ENCODE data around the gene RAD9B. TPM values are rescaled to one million over a fixed set of nuclear protein-coding genes. Genes with fewer than 3 reads are reported as not detected.
"Not testable (repeated sequence)": the region's sequence is repeated elsewhere in the genome, so short reads cannot be mapped to it uniquely, and the experiment has no call there.

The RAD9B gene
- total RNA-seq, 1 donor from 2014 or later, result 0.64 TPM

- no peak for DNase-seq (ENCODE audit: extremely low spot score, unreplicated experiment)
- Mint-ChIP-seq H3K9me3 (ENCODE audit: unreplicated experiment) (no peaks in the 10 kb centered on the region), H3K4me3 (ENCODE audit: unreplicated experiment) (no peak overlapping the region), H3K4me1 (ENCODE audit: unreplicated experiment) (no peaks in the 10 kb centered on the region), H3K27me3 (ENCODE audit: unreplicated experiment) (peaks cover 10% of the 10 kb centered on the region), H3K36me3 (ENCODE audit: unreplicated experiment) (no peaks in the 10 kb centered on the region), H3K27ac (ENCODE audit: unreplicated experiment) (no peak overlapping the region)
- TF ChIP-seq, protein P1, sequence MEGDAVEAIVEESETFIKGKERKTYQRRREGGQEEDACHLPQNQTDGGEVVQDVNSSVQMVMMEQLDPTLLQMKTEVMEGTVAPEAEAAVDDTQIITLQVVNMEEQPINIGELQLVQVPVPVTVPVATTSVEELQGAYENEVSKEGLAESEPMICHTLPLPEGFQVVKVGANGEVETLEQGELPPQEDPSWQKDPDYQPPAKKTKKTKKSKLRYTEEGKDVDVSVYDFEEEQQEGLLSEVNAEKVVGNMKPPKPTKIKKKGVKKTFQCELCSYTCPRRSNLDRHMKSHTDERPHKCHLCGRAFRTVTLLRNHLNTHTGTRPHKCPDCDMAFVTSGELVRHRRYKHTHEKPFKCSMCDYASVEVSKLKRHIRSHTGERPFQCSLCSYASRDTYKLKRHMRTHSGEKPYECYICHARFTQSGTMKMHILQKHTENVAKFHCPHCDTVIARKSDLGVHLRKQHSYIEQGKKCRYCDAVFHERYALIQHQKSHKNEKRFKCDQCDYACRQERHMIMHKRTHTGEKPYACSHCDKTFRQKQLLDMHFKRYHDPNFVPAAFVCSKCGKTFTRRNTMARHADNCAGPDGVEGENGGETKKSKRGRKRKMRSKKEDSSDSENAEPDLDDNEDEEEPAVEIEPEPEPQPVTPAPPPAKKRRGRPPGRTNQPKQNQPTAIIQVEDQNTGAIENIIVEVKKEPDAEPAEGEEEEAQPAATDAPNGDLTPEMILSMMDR (IDR thresholded peaks at IDR 0.05), result no peak
Measured at GRCh38 chr12:110514363-110514762, 12.2 kb downstream of the RAD9B start.

GRCh38 chr12:110516995-110517394 is 14.9 kb downstream of the RAD9B start:
- no peak overlapping the region for H3K27ac Mint-ChIP-seq (ENCODE audit: unreplicated experiment)
- TF ChIP-seq, protein P1 (IDR thresholded peaks at IDR 0.05), result no peak
- no peaks in the 10 kb centered on the region for H3K9me3 Mint-ChIP-seq (ENCODE audit: unreplicated experiment)
- no peaks in the 10 kb centered on the region for H3K4me1 Mint-ChIP-seq (ENCODE audit: unreplicated experiment)
- no peak for DNase-seq (ENCODE audit: extremely low spot score, unreplicated experiment)
- peaks cover 6% of the 10 kb centered on the region for H3K27me3 Mint-ChIP-seq (ENCODE audit: unreplicated experiment)
- no peaks in the 10 kb centered on the region for H3K36me3 Mint-ChIP-seq (ENCODE audit: unreplicated experiment)
- H3K4me3 Mint-ChIP-seq (ENCODE audit: unreplicated experiment), result no peak overlapping the region

DNA sequence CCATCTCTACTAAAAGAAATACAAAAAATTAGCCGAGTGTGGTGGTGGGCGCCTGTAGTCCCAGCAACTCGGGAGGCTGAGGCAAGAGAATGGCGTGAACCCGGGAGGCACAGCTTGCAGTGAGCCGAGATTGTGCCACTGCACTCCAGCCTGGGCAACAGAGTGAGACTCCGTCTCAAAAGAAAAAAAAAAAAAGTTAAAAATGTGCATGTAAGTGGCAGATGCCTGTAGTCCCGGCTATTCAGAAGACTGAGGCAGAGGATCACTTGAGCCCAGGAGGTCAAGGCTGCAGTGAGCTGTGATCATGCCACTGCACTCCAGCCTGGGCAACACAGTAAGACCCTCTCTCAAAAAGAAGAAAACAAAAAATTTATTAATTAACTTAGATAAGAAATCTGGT is 15.9 kb downstream of the RAD9B start:
- H3K27ac Mint-ChIP-seq (ENCODE audit: unreplicated experiment); H3K9me3 Mint-ChIP-seq (ENCODE audit: unreplicated experiment); DNase-seq (ENCODE audit: extremely low spot score, unreplicated experiment); H3K36me3 Mint-ChIP-seq (ENCODE audit: unreplicated experiment); H3K27me3 Mint-ChIP-seq (ENCODE audit: unreplicated experiment); H3K4me3 Mint-ChIP-seq (ENCODE audit: unreplicated experiment); H3K4me1 Mint-ChIP-seq (ENCODE audit: unreplicated experiment): not testable (repeated sequence)

DNA sequence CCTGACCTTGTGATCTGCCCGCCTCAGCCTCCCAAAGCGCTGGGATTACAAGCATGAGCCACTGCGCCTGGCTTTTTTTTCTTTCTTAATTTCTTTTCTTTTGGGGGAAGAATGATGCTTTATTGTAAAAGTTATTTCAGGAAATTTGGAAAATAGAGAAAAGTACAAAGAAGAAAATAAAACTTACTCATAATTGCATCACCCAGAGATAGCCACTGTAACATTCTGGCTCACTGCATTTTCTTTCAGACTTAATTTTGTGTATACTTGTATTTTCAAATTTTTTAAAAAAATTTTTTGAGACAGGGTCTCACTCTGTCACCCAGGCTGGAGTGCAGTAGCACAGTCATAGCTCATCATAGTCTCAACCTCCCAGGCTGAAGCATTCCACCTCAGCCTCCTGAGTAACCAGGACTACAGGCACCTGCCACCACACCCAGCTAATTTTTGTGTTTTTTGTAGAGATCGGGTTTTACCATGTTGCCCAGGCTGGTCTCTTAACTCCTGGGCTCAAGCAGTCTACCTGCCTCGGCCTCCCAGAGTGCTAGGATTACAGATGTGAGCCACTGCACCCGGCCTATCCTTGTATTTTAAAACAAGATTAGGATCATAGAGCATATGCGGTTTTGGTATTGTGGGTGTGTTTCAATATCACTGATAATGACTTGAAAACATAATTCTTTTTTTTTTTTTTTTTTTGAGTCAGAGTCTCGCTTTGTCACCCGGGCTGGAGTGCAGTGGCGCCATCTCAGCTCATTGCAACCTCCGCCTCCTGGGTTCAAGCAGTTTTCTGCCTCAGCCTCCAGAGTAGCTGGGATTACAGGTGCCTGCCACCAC is 19.0 kb downstream of the RAD9B start:
- H3K9me3 Mint-ChIP-seq (ENCODE audit: unreplicated experiment); DNase-seq (ENCODE audit: extremely low spot score, unreplicated experiment); H3K27ac Mint-ChIP-seq (ENCODE audit: unreplicated experiment); H3K4me3 Mint-ChIP-seq (ENCODE audit: unreplicated experiment); H3K36me3 Mint-ChIP-seq (ENCODE audit: unreplicated experiment); H3K4me1 Mint-ChIP-seq (ENCODE audit: unreplicated experiment); H3K27me3 Mint-ChIP-seq (ENCODE audit: unreplicated experiment): not testable (repeated sequence)

GRCh38 chr12:110528277-110528839 is 26.2 kb downstream of the RAD9B start:
- Mint-ChIP-seq H3K27me3 (ENCODE audit: unreplicated experiment) (no peaks in the 10 kb centered on the region), H3K4me1 (ENCODE audit: unreplicated experiment) (no peaks in the 10 kb centered on the region), H3K36me3 (ENCODE audit: unreplicated experiment) (peaks cover 9% of the 10 kb centered on the region), H3K9me3 (ENCODE audit: unreplicated experiment) (no peaks in the 10 kb centered on the region), H3K27ac (ENCODE audit: unreplicated experiment) (no peak overlapping the region), H3K4me3 (ENCODE audit: unreplicated experiment) (no peak overlapping the region)
- TF ChIP-seq, protein P1 (IDR thresholded peaks at IDR 0.05), result no peak
- no peak for DNase-seq (ENCODE audit: extremely low spot score, unreplicated experiment)

- peaks cover 9% of the 10 kb centered on the region for H3K36me3 Mint-ChIP-seq (ENCODE audit: unreplicated experiment)
- H3K4me3 Mint-ChIP-seq (ENCODE audit: unreplicated experiment), result no peak overlapping the region
- no peak for DNase-seq (ENCODE audit: extremely low spot score, unreplicated experiment)
- H3K4me1 Mint-ChIP-seq (ENCODE audit: unreplicated experiment), result no peaks in the 10 kb centered on the region
- no peaks in the 10 kb centered on the region for H3K27me3 Mint-ChIP-seq (ENCODE audit: unreplicated experiment)
- TF ChIP-seq, protein P1 (IDR thresholded peaks at IDR 0.05), result no peak
- no peaks in the 10 kb centered on the region for H3K9me3 Mint-ChIP-seq (ENCODE audit: unreplicated experiment)
- H3K27ac Mint-ChIP-seq (ENCODE audit: unreplicated experiment), result no peak overlapping the region
Measured at GRCh38 chr12:110530511-110530910, 28.4 kb downstream of the RAD9B start.

All from osteocyte (in vitro differentiated cells).